A673 (cell line): ENCODE results near the gene AHSG.

Experiments
- EZH2 ChIP-seq: fragments of 200-600 bp; sonication (generic); IDR thresholded peaks from 2 replicates; pipeline ENCODE4 v1.6.1; 2017; ENCODE audit warnings: borderline replicate concordance, low read depth, mild to moderate bottlenecking, mixed read lengths, antibody characterized with exemption, low read length; ENCODE audit not compliant: poor library complexity, severe bottlenecking
- TF ChIP-seq, protein P1 (sequence below): fragments of 300-800, 200-600 bp; sonication (generic); conservative IDR thresholded peaks from 2 replicates; pipeline ENCODE4 v1.5.1; 2017; ENCODE audit warnings: low read depth, mild to moderate bottlenecking, antibody characterized with exemption, low read length, moderate library complexity, mixed read lengths

DNA sequence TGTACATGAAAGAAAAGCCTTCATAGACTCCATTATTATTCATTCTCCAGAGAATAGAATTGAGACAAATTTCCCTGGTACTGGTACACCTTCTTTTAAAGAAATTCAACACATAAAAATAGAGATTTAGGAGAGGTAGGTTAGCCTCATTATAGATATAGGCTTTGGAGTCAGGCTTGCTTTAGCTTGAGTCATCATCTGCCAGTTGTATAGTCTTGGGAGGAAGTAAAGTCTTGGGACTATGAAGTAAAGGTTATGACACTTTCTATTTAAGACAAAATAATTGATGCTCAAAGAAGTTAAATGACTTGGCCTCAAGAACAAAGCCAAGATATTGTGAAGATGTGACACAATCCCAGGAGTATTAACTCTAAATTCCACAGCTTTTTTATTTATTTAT is 57.3 kb downstream of the AHSG start:
- TF ChIP-seq, protein P1, sequence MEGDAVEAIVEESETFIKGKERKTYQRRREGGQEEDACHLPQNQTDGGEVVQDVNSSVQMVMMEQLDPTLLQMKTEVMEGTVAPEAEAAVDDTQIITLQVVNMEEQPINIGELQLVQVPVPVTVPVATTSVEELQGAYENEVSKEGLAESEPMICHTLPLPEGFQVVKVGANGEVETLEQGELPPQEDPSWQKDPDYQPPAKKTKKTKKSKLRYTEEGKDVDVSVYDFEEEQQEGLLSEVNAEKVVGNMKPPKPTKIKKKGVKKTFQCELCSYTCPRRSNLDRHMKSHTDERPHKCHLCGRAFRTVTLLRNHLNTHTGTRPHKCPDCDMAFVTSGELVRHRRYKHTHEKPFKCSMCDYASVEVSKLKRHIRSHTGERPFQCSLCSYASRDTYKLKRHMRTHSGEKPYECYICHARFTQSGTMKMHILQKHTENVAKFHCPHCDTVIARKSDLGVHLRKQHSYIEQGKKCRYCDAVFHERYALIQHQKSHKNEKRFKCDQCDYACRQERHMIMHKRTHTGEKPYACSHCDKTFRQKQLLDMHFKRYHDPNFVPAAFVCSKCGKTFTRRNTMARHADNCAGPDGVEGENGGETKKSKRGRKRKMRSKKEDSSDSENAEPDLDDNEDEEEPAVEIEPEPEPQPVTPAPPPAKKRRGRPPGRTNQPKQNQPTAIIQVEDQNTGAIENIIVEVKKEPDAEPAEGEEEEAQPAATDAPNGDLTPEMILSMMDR: no peak
- TF ChIP-seq EZH2: no peak
